Liver (tissue), 3 donors: Measurements from ENCODE around the gene ARAP1.

Source experiments
- CTCF ChIP-seq: fragments of 150-350 bp; IDR thresholded peaks from 2 replicates; pipeline ENCODE4 v1.5.1; 2017; ENCODE audit warnings: improper control_type of control experiment, low read depth, low read length; ENCODE audit not compliant: missing input control
- EGR1 ChIP-seq, 2 donors: IDR thresholded peaks; 2 replicates each; pipeline ENCODE4 v1.6.1; 2016 to 2018; ENCODE audit warnings: antibody characterized with exemption in 2 of 2, low read depth in 2 of 2
- FOXA1 ChIP-seq: IDR thresholded peaks from 2 replicates; pipeline ENCODE4 v1.6.1; 2016; ENCODE audit warnings: antibody characterized with exemption
- GABPA ChIP-seq, 2 donors: IDR thresholded peaks in 1 of 2; conservative IDR thresholded peaks in 1 of 2; 2 replicates each; pipeline ENCODE4 v1.6.1; 2016; ENCODE audit warnings: antibody characterized with exemption in 2 of 2, mild to moderate bottlenecking in 1 of 2, moderate library complexity in 1 of 2
- JUND ChIP-seq, 2 donors: IDR thresholded peaks; 2 replicates each; pipeline ENCODE4 v1.6.1; 2016; ENCODE audit warnings: antibody characterized with exemption in 2 of 2
- MAX ChIP-seq: IDR thresholded peaks from 2 replicates; pipeline ENCODE4 v1.6.1; 2016; ENCODE audit warnings: antibody characterized with exemption
- RAD21 ChIP-seq, 2 donors: IDR thresholded peaks; 2 replicates each; pipeline ENCODE4 v1.6.1; 2016; ENCODE audit warnings: antibody characterized with exemption in 2 of 2, mild to moderate bottlenecking in 2 of 2
- SP1 ChIP-seq: IDR thresholded peaks from 2 replicates; pipeline ENCODE4 v1.6.1; 2018; ENCODE audit warnings: antibody characterized with exemption, mild to moderate bottlenecking
- TAF1 ChIP-seq: conservative IDR thresholded peaks from 2 replicates; pipeline ENCODE4 v1.6.1; 2016; ENCODE audit warnings: antibody characterized with exemption, mild to moderate bottlenecking
- TF ChIP-seq, protein P1 (sequence below): IDR thresholded peaks from 2 replicates; pipeline ENCODE4 v1.6.1; 2016; ENCODE audit warnings: antibody characterized with exemption
- TF ChIP-seq, protein P2 (sequence below): IDR thresholded peaks from 2 replicates; pipeline ENCODE4 v1.6.1; 2016; ENCODE audit warnings: antibody characterized with exemption, mild to moderate bottlenecking
- donor health status: healthy.
- donor health status: healthy.

DNA sequence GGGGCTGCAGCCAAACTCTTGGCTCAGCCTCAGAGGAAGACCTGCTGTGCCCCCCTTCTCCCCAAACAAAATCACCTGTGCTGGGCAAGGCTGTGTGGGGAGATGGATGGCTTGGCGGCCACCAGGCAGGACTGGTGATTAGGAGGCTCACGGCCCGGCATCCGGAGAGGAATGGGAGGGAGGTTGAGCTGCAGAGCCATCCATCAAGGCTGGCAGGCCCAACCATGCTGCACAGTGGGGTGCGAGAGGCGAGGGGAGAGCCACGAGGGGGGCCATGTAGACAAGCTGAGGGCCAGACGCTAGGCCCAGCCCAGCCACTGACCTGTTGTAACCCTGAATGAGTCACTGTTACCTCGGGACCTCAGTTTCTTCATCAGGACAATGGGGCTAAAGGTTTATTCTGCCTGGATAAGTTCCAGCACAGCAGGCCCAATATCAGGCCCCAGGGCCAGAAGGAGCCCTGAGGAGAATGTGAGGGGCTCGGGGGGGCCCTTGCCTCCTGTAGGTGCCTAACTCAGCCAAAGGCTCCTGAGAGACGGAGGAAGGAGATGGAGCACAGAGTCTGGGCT lies 96.2 kb downstream of the ARAP1 start:
- TF ChIP-seq TAF1 = no peak
- TF ChIP-seq CTCF = no peak
- no peak for TF ChIP-seq RAD21 (IDR thresholded peaks at IDR 0.05)
- TF ChIP-seq, protein P1, sequence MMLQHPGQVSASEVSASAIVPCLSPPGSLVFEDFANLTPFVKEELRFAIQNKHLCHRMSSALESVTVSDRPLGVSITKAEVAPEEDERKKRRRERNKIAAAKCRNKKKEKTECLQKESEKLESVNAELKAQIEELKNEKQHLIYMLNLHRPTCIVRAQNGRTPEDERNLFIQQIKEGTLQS = no peak
- no peak for TF ChIP-seq FOXA1
- TF ChIP-seq GABPA (IDR thresholded peaks at IDR 0.05 in 1 of 2, conservative IDR thresholded peaks at IDR 0.05 in 1 of 2) = no peak
- no peak for TF ChIP-seq SP1
- TF ChIP-seq JUND (IDR thresholded peaks at IDR 0.05) = no peak
- TF ChIP-seq, protein P2, sequence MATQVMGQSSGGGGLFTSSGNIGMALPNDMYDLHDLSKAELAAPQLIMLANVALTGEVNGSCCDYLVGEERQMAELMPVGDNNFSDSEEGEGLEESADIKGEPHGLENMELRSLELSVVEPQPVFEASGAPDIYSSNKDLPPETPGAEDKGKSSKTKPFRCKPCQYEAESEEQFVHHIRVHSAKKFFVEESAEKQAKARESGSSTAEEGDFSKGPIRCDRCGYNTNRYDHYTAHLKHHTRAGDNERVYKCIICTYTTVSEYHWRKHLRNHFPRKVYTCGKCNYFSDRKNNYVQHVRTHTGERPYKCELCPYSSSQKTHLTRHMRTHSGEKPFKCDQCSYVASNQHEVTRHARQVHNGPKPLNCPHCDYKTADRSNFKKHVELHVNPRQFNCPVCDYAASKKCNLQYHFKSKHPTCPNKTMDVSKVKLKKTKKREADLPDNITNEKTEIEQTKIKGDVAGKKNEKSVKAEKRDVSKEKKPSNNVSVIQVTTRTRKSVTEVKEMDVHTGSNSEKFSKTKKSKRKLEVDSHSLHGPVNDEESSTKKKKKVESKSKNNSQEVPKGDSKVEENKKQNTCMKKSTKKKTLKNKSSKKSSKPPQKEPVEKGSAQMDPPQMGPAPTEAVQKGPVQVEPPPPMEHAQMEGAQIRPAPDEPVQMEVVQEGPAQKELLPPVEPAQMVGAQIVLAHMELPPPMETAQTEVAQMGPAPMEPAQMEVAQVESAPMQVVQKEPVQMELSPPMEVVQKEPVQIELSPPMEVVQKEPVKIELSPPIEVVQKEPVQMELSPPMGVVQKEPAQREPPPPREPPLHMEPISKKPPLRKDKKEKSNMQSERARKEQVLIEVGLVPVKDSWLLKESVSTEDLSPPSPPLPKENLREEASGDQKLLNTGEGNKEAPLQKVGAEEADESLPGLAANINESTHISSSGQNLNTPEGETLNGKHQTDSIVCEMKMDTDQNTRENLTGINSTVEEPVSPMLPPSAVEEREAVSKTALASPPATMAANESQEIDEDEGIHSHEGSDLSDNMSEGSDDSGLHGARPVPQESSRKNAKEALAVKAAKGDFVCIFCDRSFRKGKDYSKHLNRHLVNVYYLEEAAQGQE = no peak
- TF ChIP-seq EGR1 (IDR thresholded peaks at IDR 0.05; ENCODE audit: low read depth in 2 of 2) = no peak
- TF ChIP-seq MAX = no peak
